Dermis microvascular lymphatic vessel endothelial cell (primary cell): Measurements from ENCODE around the gene ID4. TPM values are rescaled to one million over a fixed set of nuclear protein-coding genes. Genes with fewer than 3 reads are reported as not detected.

Experiments
- DNase-seq, 2 donors: peaks; one replicate each; pipeline versions ENCODE4 v3.0.0 to v3.0.0-alpha.2; 2010; ENCODE audit warnings: low read depth in 2 of 2
- total RNA-seq: library from RNA; depleted of rRNA; stranded (reverse); fragments of >200 nt; gene quantifications from 2 replicates; pipeline ENCODE4 v1.2.1, GENCODE V29; 2014

The ID4 gene
- total RNA-seq, 1 donor from 2014 or later: under 0.01 TPM

DNA sequence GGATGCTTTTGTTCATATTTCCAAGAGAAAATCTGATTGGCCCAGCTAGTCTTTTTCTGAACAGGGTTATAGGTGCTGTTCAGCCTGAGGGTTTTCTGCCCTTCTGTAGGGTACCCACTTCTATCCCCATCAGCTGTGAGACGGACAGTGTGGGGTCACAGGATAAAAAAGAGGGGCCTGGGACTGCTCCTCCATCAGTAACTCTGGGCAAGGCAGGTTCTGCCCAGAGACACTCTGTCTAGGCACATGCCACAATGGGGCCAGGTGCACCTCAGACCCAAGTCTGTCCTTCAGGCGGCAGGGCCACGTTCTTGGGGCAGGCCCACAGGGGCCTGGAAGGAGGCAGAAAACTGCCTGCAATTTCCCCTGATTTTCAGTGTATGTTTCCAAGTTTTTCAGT is 20.0 kb downstream of the ID4 start:
- DNase-seq: no peak

DNA sequence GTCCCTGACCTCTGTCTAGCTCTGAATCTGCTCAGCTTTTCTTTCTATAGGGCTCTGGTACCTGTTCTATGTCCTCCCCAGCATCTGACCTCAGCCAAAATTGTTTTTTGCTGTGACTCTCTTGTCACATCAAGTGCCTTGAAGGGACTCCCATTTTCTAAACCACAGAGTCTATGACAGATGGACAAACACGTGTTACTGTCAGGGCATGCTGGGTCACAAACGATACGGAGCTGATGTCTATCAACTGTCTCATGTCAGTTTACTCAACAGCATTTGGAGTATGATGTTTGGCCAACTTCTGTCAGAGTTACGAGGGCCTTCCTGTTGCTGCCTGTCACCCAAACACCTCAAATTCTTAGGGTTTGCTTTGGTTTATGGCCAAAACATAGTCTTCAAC is 20.5 kb downstream of the ID4 start:
- no peak for DNase-seq

DNA sequence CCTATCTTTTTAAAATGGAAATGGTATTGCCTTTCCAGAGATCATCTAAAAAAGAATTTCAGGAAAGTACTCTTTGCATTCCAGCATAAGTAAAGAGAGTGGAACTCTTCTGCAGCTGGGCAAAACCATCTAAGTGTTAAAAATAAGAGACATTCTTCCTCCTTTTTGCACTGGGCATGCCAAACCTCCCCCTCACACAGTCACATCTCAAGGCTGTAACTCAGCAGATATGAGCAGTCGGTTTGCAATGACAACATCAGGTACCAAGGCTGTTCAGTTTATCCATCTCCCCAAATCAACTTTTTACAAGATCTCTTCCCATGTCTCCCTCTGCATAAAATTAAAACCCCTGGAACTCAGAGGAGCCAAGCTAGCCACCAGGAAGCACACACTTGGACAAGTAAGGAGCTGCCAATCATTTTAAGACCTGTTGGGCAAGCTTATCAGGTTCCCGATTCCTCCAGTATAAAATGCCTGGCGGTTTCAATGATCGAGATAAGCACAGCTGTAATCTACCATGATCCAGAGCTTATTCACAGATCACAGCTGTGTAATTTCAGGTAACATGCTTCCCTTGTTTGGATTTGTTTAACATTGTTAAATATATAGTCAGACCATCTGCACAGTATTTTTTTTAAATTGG is 23.2 kb downstream of the ID4 start:
- DNase-seq: no peak

DNA sequence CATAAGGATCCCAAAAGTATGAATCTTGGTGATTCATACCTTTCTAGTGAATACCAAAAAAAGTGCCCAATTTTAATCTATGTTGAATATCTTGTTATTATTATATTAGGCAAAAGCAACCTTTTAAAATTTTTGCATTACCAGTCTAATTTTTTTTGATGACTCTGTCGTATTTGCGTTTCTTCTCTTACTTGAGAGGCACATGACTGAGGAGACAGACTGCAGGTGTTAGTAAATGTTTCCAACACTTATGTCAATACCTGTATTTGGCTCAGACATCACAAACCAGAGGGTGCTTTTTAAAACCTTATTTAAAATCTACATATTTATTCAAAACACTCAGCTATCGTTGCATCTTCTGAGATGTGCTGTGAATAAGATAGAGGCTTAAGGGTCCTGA is 27.1 kb downstream of the ID4 start:
- no peak for DNase-seq

DNA sequence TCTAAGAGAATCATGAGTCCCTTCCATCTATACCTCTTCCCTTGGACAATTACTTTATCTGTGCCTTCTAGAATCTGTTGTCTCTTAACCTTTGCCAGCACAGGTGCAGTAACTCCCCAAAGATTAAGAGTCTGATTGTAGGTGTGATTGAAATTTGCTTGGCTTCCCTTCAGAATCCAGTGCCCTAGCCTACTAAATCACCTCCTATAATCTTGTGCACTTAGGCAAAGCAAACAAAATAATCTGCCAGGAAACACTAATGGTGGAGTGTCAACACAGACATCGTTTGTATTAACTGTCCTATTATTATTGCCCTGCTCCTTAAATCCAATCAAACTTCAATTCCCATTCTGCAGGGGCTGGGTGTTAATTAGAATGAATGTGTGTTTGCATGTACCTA is 28.0 kb downstream of the ID4 start:
- DNase-seq: no peak

DNA sequence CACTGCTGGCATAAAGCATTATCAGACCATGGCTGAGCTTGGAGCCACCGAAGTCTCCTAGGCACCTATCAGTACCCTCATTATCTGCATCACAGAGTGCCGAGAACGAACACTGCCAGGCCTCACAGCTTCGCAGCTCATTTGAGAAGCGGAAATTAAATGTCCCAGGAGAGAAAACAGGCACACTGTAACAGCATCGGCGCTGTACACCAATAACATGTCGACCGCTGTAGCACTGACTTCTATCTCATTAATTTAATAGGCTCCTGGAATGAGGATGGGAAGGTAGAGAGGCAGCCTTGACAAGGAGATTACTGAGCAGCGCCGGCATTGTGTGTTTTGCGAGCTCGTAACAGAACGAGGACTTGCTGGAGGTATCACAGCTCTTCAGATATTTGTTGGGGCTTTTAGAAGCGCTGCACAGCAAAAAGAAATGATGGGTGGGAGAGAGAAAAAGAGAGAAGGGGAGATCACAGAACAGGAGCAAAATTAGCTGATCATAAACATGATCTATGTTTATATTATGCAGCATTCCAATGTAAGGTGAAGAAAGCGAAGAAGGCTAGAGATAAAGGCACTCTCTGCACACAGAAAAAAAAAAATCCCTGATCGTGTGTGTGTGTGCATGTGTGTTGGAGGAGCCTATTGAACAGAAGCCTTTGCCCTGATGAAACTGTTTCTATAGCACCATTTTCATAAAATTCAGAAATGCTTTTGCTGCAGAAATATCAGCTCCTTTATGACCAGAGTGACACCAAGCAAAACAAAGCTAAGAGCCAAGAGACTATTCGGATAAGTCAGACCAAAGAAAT is 29.2 kb downstream of the ID4 start:
- DNase-seq: no peak

DNA sequence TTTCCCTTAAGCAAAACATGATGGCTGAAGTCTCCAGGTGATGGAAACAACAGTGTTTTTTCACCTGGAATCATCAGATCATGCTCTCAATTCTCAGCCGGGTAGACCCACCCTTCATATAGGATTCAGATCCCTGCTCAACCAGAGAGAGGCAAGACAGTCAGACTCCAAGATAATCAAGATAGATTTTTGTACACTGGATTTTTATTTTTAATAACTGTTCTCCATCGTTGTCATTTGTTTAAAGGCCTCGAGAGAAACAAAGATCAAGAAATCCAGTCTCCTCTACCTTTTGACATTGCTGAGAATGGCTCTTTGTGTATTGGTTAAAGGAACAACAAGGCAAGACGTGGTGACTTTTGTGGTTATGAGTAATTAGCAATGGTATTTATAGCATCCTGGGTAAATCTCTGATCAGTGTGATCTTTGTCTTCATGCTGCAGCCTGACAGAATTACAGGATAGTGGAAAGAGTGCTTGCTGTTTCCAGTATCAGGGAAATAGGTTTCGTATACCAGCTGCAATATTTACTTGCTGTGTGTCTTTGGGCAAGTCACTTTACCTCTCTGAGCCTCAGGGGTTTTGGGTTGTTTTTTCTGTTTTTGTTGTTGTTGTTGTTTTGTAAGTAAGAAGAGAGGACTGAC is 29.9 kb downstream of the ID4 start:
- no peak for DNase-seq

DNA sequence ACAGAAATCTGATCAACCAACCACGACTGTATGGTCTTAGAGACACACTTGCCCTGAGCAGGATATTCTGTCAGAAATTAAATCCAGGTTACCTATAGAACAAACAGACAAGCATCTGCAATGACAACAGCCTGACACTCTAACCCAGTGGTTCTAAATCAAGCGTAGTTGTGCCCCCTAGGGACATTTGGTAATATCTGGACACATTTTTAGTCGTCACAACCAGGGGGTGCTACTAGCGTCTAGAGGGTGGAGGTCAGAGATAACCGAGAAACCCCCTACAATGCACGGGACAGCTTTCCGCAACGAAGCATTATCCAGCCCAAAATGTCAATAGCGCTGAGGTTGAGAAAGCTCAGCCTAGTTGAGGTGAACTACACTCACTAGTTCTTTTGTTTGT is 32.3 kb downstream of the ID4 start:
- DNase-seq: no peak

DNA sequence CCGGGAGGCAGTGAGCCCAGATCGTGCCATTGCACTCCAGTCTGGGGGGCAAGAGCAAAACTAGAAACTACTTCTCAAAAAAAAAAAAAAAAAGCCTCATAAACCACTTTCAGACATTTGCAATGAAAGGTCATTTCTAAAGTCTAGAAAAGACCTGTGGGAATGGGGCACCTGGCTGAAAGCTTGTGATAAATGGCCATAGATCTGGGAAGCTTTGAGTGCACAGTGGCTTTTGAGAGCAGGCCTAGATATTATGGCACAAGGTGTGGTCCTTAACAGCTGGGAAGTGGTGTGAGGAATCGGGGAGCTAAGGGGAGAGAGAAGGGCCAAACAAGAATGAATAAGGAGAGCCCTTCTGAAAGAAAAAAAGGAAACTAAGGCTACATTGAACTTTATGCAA is 33.2 kb downstream of the ID4 start:
- no peak for DNase-seq

DNA sequence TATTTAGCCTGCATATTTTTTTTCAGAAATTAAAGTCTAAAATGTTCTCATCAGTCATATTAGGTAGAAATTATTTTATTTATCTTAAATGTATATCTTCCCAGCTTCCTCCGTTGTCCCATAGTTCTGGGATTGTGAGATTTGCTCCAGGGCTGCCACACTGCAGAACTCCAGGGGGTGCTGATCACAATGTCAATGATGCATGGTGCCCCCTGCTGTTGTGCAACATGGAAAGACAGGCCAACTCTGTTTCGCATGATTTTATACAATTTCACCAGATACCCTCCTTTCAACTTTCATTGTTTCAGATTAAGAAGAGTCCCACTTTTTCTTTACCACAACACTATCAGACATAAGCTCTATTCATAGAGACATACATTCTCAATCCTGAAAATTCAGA is 35.9 kb downstream of the ID4 start:
- no peak for DNase-seq

DNA sequence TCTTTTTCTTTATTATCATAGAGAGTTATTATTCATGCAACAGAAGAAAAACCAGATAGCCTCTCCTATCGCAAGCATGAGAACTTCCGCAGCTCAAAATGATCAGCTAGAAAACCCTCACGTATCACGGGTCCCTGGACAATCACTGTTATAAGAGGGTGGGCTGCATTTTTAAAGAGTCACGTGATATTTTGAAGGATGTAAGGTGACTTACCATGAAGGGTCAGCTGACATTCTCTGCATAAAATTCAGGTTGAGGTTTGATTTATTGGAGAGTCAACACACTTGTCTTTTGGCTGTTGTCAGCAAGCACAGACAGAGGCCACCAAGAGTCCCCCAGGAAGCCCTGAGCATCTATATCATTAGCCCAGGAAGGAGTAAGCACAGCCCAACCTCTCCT is 39.5 kb downstream of the ID4 start:
- no peak for DNase-seq

DNA sequence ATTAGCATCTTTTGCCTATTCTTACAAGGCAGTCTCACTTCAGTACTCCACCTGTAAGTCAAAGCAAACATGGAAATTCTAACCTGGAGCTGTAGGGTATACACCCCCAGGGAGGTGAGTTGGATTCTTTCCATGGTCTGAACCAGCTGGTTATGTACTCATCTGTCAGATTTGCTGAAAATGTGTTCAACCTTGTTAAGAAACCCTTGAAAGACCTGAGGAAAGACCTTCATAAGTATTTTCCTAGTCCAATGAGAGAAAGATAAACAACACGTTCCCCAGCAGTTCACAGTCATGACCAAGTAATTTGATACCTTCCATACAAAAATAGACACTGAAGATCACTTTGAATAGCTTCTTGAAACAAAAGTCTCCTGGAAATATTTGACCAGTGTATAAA is 42.5 kb downstream of the ID4 start:
- no peak for DNase-seq

DNA sequence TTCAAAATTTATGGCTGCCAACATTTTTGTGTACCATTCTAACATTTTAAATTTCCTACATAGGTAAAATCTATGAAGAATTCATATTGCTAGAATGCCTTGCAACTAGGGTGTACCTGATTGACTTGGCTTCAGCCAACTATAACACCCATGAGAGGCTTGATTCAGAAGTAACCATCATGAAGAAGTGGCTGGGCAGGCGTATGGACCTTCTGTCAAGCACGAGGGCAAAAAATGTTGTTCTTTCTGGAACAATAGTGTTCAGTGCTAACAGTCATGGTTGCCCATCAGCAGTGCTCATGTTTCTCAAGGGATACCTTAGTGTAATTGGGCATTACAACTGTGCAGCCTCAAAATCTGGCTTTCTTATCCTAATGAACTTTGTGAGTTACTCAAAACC is 42.9 kb downstream of the ID4 start:
- DNase-seq: no peak

DNA sequence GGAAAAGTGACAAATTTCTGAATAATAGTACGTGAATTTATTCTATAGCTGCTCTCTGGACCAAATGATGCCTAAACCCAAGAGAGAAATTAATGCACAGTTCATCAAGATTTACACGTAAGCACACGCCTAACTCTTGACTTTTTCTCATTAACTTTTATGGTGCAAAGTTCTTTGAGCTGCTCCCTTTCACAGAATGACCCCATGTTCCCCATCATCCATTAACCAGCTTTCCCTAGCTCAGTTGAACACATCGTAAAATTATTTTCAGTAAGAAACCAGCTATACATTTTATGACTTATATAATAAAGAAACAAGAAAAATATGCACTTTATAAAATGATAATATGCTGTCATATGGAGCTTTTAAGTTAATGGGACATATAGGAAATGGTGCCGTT is 54.3 kb downstream of the ID4 start:
- no peak for DNase-seq
